Panc1 (cell line): ENCODE measurements around the gene KIRREL3. TPM values are rescaled to one million over a fixed set of nuclear protein-coding genes. Genes with fewer than 3 reads are reported as not detected.

Source experiments
- ATAC-seq: fragments of 200-7000 bp; cut with Tn5 transposase; 2 replicates; pipeline ENCODE4 v1.9.1; 2020; ENCODE audit warnings: mild to moderate bottlenecking, moderate library complexity
- BruUV-seq: library from RNA; stranded (reverse); fragments of 400-500 nt; replicated peaks from 2 replicates; lab custom pipeline; 2021; lab: Mats Ljungman, UMichigan
- CTCF ChIA-PET: fragments of 300-600 bp; sonication (Branson Sonifier 250); formaldehyde crosslinking; loops from one replicate; lab custom pipeline; 2022; ENCODE audit warnings: antibody characterized with exemption; lab: Charles Lee
- POLR2A ChIA-PET: fragments of 300-600 bp; sonication (Branson Sonifier 250); formaldehyde crosslinking; loops from one replicate; lab custom pipeline; 2022; ENCODE audit warnings: antibody characterized with exemption; lab: Charles Lee
- DNase-seq: peaks from one replicate; pipeline ENCODE4 v3.0.0-alpha.2; 2010; ENCODE audit warnings: low read depth, low spot score
- H3K27ac ChIP-seq: 2 replicates; pipeline ENCODE4 v1.5.1; 2011; ENCODE audit warnings: mild to moderate bottlenecking, low read length, inconsistent platforms
- H3K27me3 ChIP-seq: fragments of 200-500 bp; sonication (Bioruptor generic); 2 replicates; pipeline ENCODE4 v1.6.0; 2014; ENCODE audit warnings: low read length, inconsistent platforms; ENCODE audit not compliant: control insufficient read depth, insufficient read depth
- H3K36me3 ChIP-seq: fragments of 200-500 bp; sonication (Bioruptor generic); 2 replicates; pipeline ENCODE4 v1.5.1; 2014; ENCODE audit warnings: inconsistent platforms, mild to moderate bottlenecking, low read length, moderate library complexity; ENCODE audit not compliant: control insufficient read depth, insufficient read depth
- H3K4me1 ChIP-seq: 2 replicates; pipeline ENCODE4 v1.5.1; 2011; ENCODE audit warnings: inconsistent platforms, mild to moderate bottlenecking, low read length, moderate library complexity; ENCODE audit not compliant: control insufficient read depth, insufficient read depth
- H3K4me3 ChIP-seq, 2 experiments: 2 replicates each; pipeline ENCODE4 v1.5.1; 2011 to 2012; ENCODE audit warnings: low read depth in 2 of 2, low read length in 2 of 2, mild to moderate bottlenecking in 2 of 2, inconsistent platforms in 1 of 2, moderate library complexity in 1 of 2
- H3K9me3 ChIP-seq: fragments of 200-500 bp; sonication (Bioruptor generic); 2 replicates; pipeline ENCODE4 v1.5.1; 2014; ENCODE audit warnings: low read depth, mild to moderate bottlenecking, inconsistent platforms, low read length, moderate library complexity; ENCODE audit not compliant: control insufficient read depth, insufficient read depth
- CTCF ChIP-seq: fragments of 450-650 bp; IDR thresholded peaks from 2 replicates; pipeline ENCODE4 v1.5.1; 2017; ENCODE audit warnings: mild to moderate bottlenecking
- POLR2AphosphoS5 ChIP-seq: IDR thresholded peaks from 2 replicates; pipeline ENCODE4 v1.6.1; 2012; ENCODE audit warnings: mild to moderate bottlenecking, low read depth, low read length, moderate library complexity
- REST ChIP-seq, 2 experiments: IDR thresholded peaks; 2 replicates each; pipeline ENCODE4 v1.6.1; 2011 to 2012; ENCODE audit warnings: low read depth in 2 of 2, control low read depth in 1 of 2, low read length in 1 of 2, mild to moderate bottlenecking in 1 of 2, moderate library complexity in 1 of 2; ENCODE audit not compliant: insufficient read depth in 1 of 2
- SIN3A ChIP-seq: IDR thresholded peaks from 2 replicates; pipeline ENCODE4 v1.6.1; 2012; ENCODE audit warnings: low read depth, mild to moderate bottlenecking, low read length, moderate library complexity, borderline replicate concordance; ENCODE audit not compliant: insufficient read depth
- TCF7L2 ChIP-seq: IDR thresholded peaks from 2 replicates; pipeline ENCODE4 v1.6.1; 2011; ENCODE audit warnings: mild to moderate bottlenecking, low read depth, low read length, inconsistent platforms
- in situ Hi-C: cut with HindIII; loops from 2 replicates; pipeline ENCODE4 v1.10.0; 2016; ENCODE audit warnings: low sequenced_read_pairs, low pct_unique_long_range_greater_than_20kb
- intact Hi-C: fragments of 100-400 bp; cut with micrococcal nuclease; formaldehyde crosslinking; loops from one replicate; pipeline ENCODE4 v1.10.0; 2022; ENCODE audit not compliant: unreplicated experiment
- total RNA-seq: library from RNA; stranded (reverse); gene quantifications from one replicate; pipeline ENCODE4 v1.2.1, GENCODE V29; 2021; ENCODE audit not compliant: unreplicated experiment

The KIRREL3 gene
- total RNA-seq, 1 experiment from 2014 or later: 0.36 TPM

GRCh38 chr11:126918556-126918955, 82.0 kb downstream of the KIRREL3 start:
- Histone ChIP-seq H3K4me3 (no peak overlapping the region), H3K27me3 (no peaks in the 10 kb centered on the region), H3K27ac (no peak overlapping the region), H3K9me3 (no peaks in the 10 kb centered on the region), H3K36me3 (no peaks in the 10 kb centered on the region), H3K4me1 (no peaks in the 10 kb centered on the region)
- intact Hi-C loops (no loop called here), in situ Hi-C loops (no loop called here)
- no peak for DNase-seq
- ATAC-seq: no peak
- POLR2A ChIA-PET: no interaction called here
- no TSS peak for BruUV-seq
- TF ChIP-seq CTCF (no peak), POLR2AphosphoS5 (no peak), SIN3A (no peak), REST (IDR thresholded peaks at IDR 0.05; ENCODE audit: insufficient read depth in 1 of 2, low read depth in 2 of 2, low read length in 1 of 2) (no peak), TCF7L2 (no peak)
- CTCF ChIA-PET: no interaction called here

- POLR2A ChIA-PET: no interaction called here
- H3K36me3 ChIP-seq: no peaks in the 10 kb centered on the region
- CTCF ChIA-PET: no interaction called here
- H3K27me3 ChIP-seq: no peaks in the 10 kb centered on the region
- DNase-seq: no peak
- H3K4me1 ChIP-seq: no peaks in the 10 kb centered on the region
- TF ChIP-seq TCF7L2 (no peak), SIN3A (no peak), CTCF (no peak)
- in situ Hi-C loops: no loop called here
- ATAC-seq: no peak; the same call in 1 of the 2 replicates
- no peaks in the 10 kb centered on the region for H3K9me3 ChIP-seq
- H3K27ac ChIP-seq: no peak overlapping the region
- no TSS peak for BruUV-seq
- no peak overlapping the region for H3K4me3 ChIP-seq
- intact Hi-C loops: no loop called here
Measured at GRCh38 chr11:126917531-126918204, 82.9 kb downstream of the KIRREL3 start.
